ENCODE data around the gene TMED7. TPM values are rescaled to one million over a fixed set of nuclear protein-coding genes. Genes with fewer than 3 reads are reported as not detected.

Gene TMED7
- total and polyA plus RNA-seq, 2 of the 8 experiments (the other 6 are each of a cell fraction or from before 2014, with no cell fraction given): 43.8 to 75.2 TPM

- WGBS, 2 experiments (ENCODE audit: extremely low coverage in 1 of 2, insufficient coverage in 1 of 2, insufficient read length in 1 of 2, insufficient replicate concordance in 2 of 2, low coverage in 1 of 2, low lambda C conversion rate in 2 of 2, missing lambda C conversion rate in 1 of 2): 83% methylated on average over 1 of the region's 1 CpG; no CpG with 5 or more reads in 1 of the 2 experiments
- POLR2A ChIA-PET (ENCODE audit: partially characterized antibody): interaction anchor here (1.2 kb wide), 1 partner anchor 24 kb away, joined by 4 read pairs; the partner anchor contains the start of gene FEM1C
- TF ChIP-seq POU5F1 (IDR thresholded peaks at IDR 0.05; ENCODE audit: low read depth, low read length) (no peak), YY1 (IDR thresholded peaks at IDR 0.05; ENCODE audit: low read depth, low read length) (no peak), SP2 (IDR thresholded peaks at IDR 0.05; ENCODE audit: low read length) (no peak), CBX5 (IDR thresholded peaks at IDR 0.05; ENCODE audit: low read depth, low read length) (no peak), KDM1A (IDR thresholded peaks at IDR 0.05; ENCODE audit: borderline replicate concordance, low read length) (no peak), CTCF (IDR thresholded peaks at IDR 0.05; ENCODE audit: control extremely low read depth in 1 of 3, insufficient read depth in 1 of 3, low read depth in 1 of 3, low read length in 3 of 3) (no peak), TBP (IDR thresholded peaks at IDR 0.05; ENCODE audit: low read depth, low read length) (no peak), CREB1 (IDR thresholded peaks at IDR 0.05) (no peak), RFX5 (IDR thresholded peaks at IDR 0.05; ENCODE audit: borderline replicate concordance, low read depth, low read length) (no peak), EGR1 (IDR thresholded peaks at IDR 0.05; ENCODE audit: borderline replicate concordance, low read depth, low read length) (no peak)
- Histone ChIP-seq H2BK5ac (ENCODE audit: low read depth, low read length) (no peak overlapping the region), H2BK20ac (ENCODE audit: low read length) (no peak overlapping the region), H3K23ac (ENCODE audit: insufficient read length) (no peak overlapping the region), H3K4me2 (ENCODE audit: insufficient read depth in 1 of 2, low read depth in 2 of 2, low read length in 2 of 2) (no peak overlapping the region), H3K18ac (ENCODE audit: extremely low read depth, low read length) (no peak overlapping the region), H2BK12ac (ENCODE audit: low read depth, low read length) (no peak overlapping the region), H3K4me3 (ENCODE audit: extremely low read depth in 1 of 4, insufficient read depth in 2 of 4, low read depth in 3 of 4, low read length in 4 of 4) (no peak overlapping the region), H3K23me2 (ENCODE audit: low read depth, low read length) (no peaks in the 10 kb centered on the region), H4K8ac (ENCODE audit: extremely low read depth, insufficient read depth, low read length) (no peak overlapping the region), H3K9ac (replicated peaks in 1 of 4; ENCODE audit: extremely low read depth in 1 of 4, low read depth in 3 of 4, low read length in 3 of 4) (no peak overlapping the region), H2AK5ac (ENCODE audit: low read depth, low read length) (no peak overlapping the region), H2BK15ac (ENCODE audit: low read length) (no peak overlapping the region), H3K79me1 (ENCODE audit: low read depth, low read length) (no peaks in the 10 kb centered on the region), H3K4ac (replicated peaks; ENCODE audit: insufficient read length, low read depth, low read length) (no peak overlapping the region), H3K27me3 (replicated peaks in 1 of 4; ENCODE audit: control insufficient read depth in 3 of 4, extremely low read depth in 1 of 4, insufficient read depth in 3 of 4, low read length in 3 of 4) (no peaks in the 10 kb centered on the region), H4K5ac (ENCODE audit: insufficient read length, low read depth, low read length) (no peak overlapping the region), H2AFZ (ENCODE audit: low read length) (no peak overlapping the region), H3K4me1 (replicated peaks in 1 of 4; ENCODE audit: control insufficient read depth in 3 of 4, insufficient read depth in 4 of 4, low read length in 3 of 4) (no peaks in the 10 kb centered on the region), H3K36me3 (ENCODE audit: control insufficient read depth in 2 of 4, insufficient read depth in 4 of 4, low read length in 3 of 4) (no peaks in the 10 kb centered on the region), H2BK120ac (replicated peaks; ENCODE audit: low read depth, low read length) (no peak overlapping the region), H3K9me3 (ENCODE audit: insufficient read depth in 2 of 2, low read depth in 1 of 2, low read length in 1 of 2) (no peaks in the 10 kb centered on the region), H3K56ac (replicated peaks; ENCODE audit: insufficient read length, low read depth, low read length) (no peak overlapping the region), H3K14ac (ENCODE audit: insufficient read length) (no peak overlapping the region), H3K79me2 (ENCODE audit: control insufficient read depth in 1 of 2, insufficient read depth in 2 of 2, low read length in 2 of 2) (no peaks in the 10 kb centered on the region), H3K27ac (ENCODE audit: low read depth, low read length) (no peak overlapping the region), H4K20me1 (replicated peaks in 1 of 2; ENCODE audit: control insufficient read depth in 1 of 2, insufficient read depth in 2 of 2, low read length in 2 of 2) (no peaks in the 10 kb centered on the region), H4K91ac (replicated peaks; ENCODE audit: insufficient read length, low read length) (no peak overlapping the region)
- DNase-seq (ENCODE audit: low read depth in 1 of 2, low spot score in 2 of 2) (no peak), FAIRE-seq (no peak)
- CTCF ChIA-PET (ENCODE audit: partially characterized antibody): no interaction called here
These were observed 57.2 kb downstream of the TMED7 start for GRCh38 chr5:115568668-115569067.
